Stomach (tissue), 4 donors: ENCODE data around the gene UQCRQ.

Experiments used
- CTCF ChIP-seq, 7 experiments: fragments of 450-650 bp in 4 of 7; fragments of 200-600 bp in 3 of 7; sonication (generic) in 3 of 7; IDR thresholded peaks; one replicate each; pipeline ENCODE4 v1.5.1; 2016 to 2019; ENCODE audit warnings: antibody characterized with exemption in 7 of 7, control low read depth in 2 of 7, mild to moderate bottlenecking in 1 of 7
- EP300 ChIP-seq: sonication (generic); formaldehyde crosslinking; IDR thresholded peaks from one replicate; pipeline ENCODE4 v1.6.1; 2017; ENCODE audit warnings: antibody characterized with exemption
- POLR2A ChIP-seq, 4 donors: fragments of 450-650 bp; IDR thresholded peaks; one replicate each; pipeline ENCODE4 v1.6.1; 2016; ENCODE audit warnings: antibody characterized with exemption in 4 of 4, control low read depth in 2 of 4, mild to moderate bottlenecking in 1 of 4, moderate library complexity in 1 of 4
- POLR2AphosphoS5 ChIP-seq, 3 donors: sonication (generic); formaldehyde crosslinking; IDR thresholded peaks; one replicate each; pipeline ENCODE4 v1.6.1; 2016; ENCODE audit warnings: antibody characterized with exemption in 3 of 3

DNA sequence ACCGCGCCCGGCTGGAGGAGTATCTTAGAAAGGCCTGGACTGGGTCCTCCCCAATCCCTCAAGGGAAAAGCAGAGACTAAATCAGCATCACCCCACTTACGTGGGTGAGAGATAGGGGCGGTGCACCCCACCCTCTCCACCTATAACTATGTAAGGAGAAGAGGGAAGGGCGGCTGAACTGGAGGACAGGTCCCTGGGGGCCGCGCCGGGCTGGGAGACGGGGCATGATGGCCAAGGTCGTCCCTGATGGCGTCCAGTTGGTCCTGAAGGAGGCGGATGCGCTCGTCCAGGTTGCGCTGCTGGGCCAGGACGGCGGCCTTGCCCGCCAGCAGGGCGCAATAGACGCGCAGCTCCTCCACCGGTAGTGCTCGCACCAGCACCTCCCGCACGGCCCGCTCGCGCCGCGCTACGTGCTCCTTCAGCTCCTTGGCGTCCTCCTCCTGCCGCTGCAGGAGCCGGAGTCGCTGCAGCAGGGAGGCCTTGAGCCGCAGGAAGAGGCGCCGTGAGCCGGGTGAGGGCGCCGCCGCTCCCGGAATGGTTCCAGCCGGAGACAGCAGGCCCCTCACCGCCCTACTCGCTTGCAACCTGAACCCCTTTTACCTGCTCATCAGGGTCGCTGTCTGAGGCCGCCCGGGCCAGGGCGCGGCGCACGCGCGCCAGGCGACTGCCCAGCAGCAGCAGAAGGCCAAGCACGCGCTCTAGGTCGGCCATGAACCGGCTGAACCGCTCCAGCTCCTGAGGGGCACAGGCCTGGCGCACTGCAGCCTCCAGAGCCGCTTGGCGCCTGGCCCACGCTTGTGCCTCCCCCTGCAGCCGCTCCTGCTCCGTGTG is 43.6 kb upstream of the UQCRQ start:
- no peak for TF ChIP-seq CTCF (IDR thresholded peaks at IDR 0.05)
- no peak for TF ChIP-seq POLR2AphosphoS5 (IDR thresholded peaks at IDR 0.05)
- no peak for TF ChIP-seq POLR2A (IDR thresholded peaks at IDR 0.05)
- TF ChIP-seq EP300: no peak
